ENCODE measurements around the gene NELFA.

- TF ChIP-seq CTCF (IDR thresholded peaks at IDR 0.05) (no peak), POLR2A (IDR thresholded peaks at IDR 0.05) (no peak)
Observed at GRCh38 chr4:1948892-1949436, 59.8 kb downstream of the NELFA start.

All from heart left ventricle (tissue), 13 donors.